ENCODE measurements around the gene ENKD1.

DNA sequence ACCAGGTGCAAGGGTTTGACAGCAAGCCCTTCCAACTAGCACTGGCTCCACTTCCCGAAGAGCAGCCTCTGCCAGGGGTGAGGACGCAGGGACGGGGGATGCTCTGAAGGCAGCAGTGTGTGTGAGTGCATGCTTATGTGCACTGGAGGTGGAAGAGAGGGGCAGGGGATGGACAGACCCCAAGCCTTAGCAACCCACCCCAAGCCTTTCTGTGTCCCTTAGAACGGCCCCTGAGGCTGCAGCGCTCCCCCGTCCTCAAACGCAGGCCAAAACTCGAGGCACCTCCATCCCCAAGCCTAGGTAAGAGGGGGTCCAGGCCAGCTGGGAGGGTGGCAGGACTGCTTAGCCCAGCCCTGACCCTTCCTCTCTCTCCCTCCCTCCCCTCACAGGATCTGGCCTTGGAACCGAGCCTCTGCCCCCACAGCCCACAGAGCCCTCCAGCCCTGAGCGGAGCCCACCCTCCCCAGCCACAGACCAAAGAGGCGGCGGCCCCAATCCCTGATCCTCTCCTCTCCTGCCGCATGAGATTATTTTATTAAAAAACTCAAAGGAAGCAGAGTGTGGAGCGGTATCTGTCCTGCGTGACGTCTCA is 9.4 kb downstream of the ENKD1 start:
- TF ChIP-seq CTCF (IDR thresholded peaks at IDR 0.05) = no peak
- TF ChIP-seq POLR2A (IDR thresholded peaks at IDR 0.05) = no peak
- TF ChIP-seq POLR2AphosphoS5 (IDR thresholded peaks at IDR 0.05) = no peak
